ENCODE results near the gene CST9. TPM values are rescaled to one million over a fixed set of nuclear protein-coding genes. Genes with fewer than 3 reads are reported as not detected.

Gene CST9
- total and polyA plus RNA-seq, 2 of the 13 experiments (the other 11 are each of a cell fraction or from before 2014, with no cell fraction given), result 0.07 TPM; not detected in 1

GRCh38 chr20:23649830-23650417 is 44.2 kb upstream of the CST9 start (continued):
- TF ChIP-seq EP300 (IDR thresholded peaks at IDR 0.05; ENCODE audit: low read depth in 2 of 2, low read length in 2 of 2) (peak in 1 of 2 experiments; percentile 68; a peak in 2 of 4 replicates), EP300 (CRISPR knock-in tag; IDR thresholded peaks at IDR 0.05; ENCODE audit: borderline replicate concordance) (peak; percentile 17; the same call in 1 of the 2 replicates), HNF4A (CRISPR knock-in tag; IDR thresholded peaks at IDR 0.05) (peak; percentile 93), RARA (CRISPR knock-in tag; IDR thresholded peaks at IDR 0.05) (peak; percentile 98), HNF4G (IDR thresholded peaks at IDR 0.05; ENCODE audit: borderline replicate concordance, low read depth, low read length) (peak; percentile 30; the same call in 1 of the 2 replicates), HNF4G (CRISPR knock-in tag; IDR thresholded peaks at IDR 0.05; ENCODE audit: borderline replicate concordance, low read depth) (no peak), RXRB (CRISPR knock-in tag; IDR thresholded peaks at IDR 0.05; ENCODE audit: borderline replicate concordance) (peak; percentile 84), TSC22D2 (CRISPR knock-in tag; IDR thresholded peaks at IDR 0.05; ENCODE audit: borderline replicate concordance) (peak; percentile 36; the same call in 1 of the 2 replicates), ATF7 (IDR thresholded peaks at IDR 0.05) (peak; percentile 51), ATF7 (CRISPR knock-in tag; IDR thresholded peaks at IDR 0.05) (no peak), SOX6 (IDR thresholded peaks at IDR 0.05) (no peak), SOX6 (CRISPR knock-in tag; IDR thresholded peaks at IDR 0.05) (peak; percentile 86), ZNF331 (CRISPR knock-in tag; IDR thresholded peaks at IDR 0.05) (peak; percentile 90; the same call in 1 of the 2 replicates), ZSCAN5A (CRISPR knock-in tag; IDR thresholded peaks at IDR 0.05; ENCODE audit: borderline replicate concordance) (peak; percentile 65; the same call in 1 of the 2 replicates), ATF2 (CRISPR knock-in tag; IDR thresholded peaks at IDR 0.05) (peak; percentile 75), MIER3 (CRISPR knock-in tag; IDR thresholded peaks at IDR 0.05; ENCODE audit: borderline replicate concordance) (peak; percentile 38; the same call in 1 of the 2 replicates), RORA (CRISPR knock-in tag; IDR thresholded peaks at IDR 0.05) (peak; percentile 36; the same call in 1 of the 2 replicates), FOXP1 (IDR thresholded peaks at IDR 0.05) (no peak), FOXP1 (CRISPR knock-in tag; IDR thresholded peaks at IDR 0.05) (peak; percentile 37; the same call in 1 of the 2 replicates), KDM3A (CRISPR knock-in tag; IDR thresholded peaks at IDR 0.05; ENCODE audit: low read depth) (no peak), NCOA1 (CRISPR knock-in tag; IDR thresholded peaks at IDR 0.05) (no peak)
- TF ChIP-seq, protein P1, sequence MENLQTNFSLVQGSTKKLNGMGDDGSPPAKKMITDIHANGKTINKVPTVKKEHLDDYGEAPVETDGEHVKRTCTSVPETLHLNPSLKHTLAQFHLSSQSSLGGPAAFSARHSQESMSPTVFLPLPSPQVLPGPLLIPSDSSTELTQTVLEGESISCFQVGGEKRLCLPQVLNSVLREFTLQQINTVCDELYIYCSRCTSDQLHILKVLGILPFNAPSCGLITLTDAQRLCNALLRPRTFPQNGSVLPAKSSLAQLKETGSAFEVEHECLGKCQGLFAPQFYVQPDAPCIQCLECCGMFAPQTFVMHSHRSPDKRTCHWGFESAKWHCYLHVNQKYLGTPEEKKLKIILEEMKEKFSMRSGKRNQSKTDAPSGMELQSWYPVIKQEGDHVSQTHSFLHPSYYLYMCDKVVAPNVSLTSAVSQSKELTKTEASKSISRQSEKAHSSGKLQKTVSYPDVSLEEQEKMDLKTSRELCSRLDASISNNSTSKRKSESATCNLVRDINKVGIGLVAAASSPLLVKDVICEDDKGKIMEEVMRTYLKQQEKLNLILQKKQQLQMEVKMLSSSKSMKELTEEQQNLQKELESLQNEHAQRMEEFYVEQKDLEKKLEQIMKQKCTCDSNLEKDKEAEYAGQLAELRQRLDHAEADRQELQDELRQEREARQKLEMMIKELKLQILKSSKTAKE (CRISPR knock-in tag; IDR thresholded peaks at IDR 0.05; ENCODE audit: borderline replicate concordance), result peak; percentile 39; the same call in 1 of the 2 replicates
- TF ChIP-seq, protein P2, sequence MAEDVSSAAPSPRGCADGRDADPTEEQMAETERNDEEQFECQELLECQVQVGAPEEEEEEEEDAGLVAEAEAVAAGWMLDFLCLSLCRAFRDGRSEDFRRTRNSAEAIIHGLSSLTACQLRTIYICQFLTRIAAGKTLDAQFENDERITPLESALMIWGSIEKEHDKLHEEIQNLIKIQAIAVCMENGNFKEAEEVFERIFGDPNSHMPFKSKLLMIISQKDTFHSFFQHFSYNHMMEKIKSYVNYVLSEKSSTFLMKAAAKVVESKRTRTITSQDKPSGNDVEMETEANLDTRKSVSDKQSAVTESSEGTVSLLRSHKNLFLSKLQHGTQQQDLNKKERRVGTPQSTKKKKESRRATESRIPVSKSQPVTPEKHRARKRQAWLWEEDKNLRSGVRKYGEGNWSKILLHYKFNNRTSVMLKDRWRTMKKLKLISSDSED (CRISPR knock-in tag; IDR thresholded peaks at IDR 0.05), result no peak

All from HepG2 (cell line).